GM12878 (cell line): ENCODE data around the gene MAP4K2. TPM values are rescaled to one million over a fixed set of nuclear protein-coding genes. Genes with fewer than 3 reads are reported as not detected.

Experiments used
- ATAC-seq: fragments of 200-7000 bp; cut with Tn5 transposase; 3 replicates; pipeline ENCODE4 v1.9.1; 2020; ENCODE audit warnings: mild to moderate bottlenecking, moderate library complexity
- BruUV-seq: library from RNA; stranded (reverse); fragments of 400-500 nt; replicated peaks from 2 replicates; lab custom pipeline; 2021; lab: Mats Ljungman, UMichigan
- CTCF ChIA-PET: fragments of 300-600 bp; sonication (Branson Sonifier 250); formaldehyde crosslinking; extraction: SDS; loops from one replicate; lab custom pipeline; 2021; ENCODE audit warnings: inconsistent platforms; lab: Yijun Ruan, JAX
- POLR2A ChIA-PET: fragments of 350-600 bp; formaldehyde crosslinking; extraction: SDS; loops from one replicate; lab custom pipeline; 2021; ENCODE audit warnings: inconsistent platforms; lab: Charles Lee
- RAD21 ChIA-PET: fragments of 300-600 bp; sonication (Branson Sonifier 250); formaldehyde crosslinking; loops from one replicate; lab custom pipeline; 2023; ENCODE audit warnings: antibody characterized with exemption; ENCODE audit not compliant: unreplicated experiment; lab: Charles Lee
- SMC1A ChIA-PET: fragments of 300-600 bp; sonication (Branson Sonifier 250); formaldehyde crosslinking; loops from one replicate; lab custom pipeline; 2023; ENCODE audit not compliant: unreplicated experiment, uncharacterized antibody; lab: Charles Lee
- DNase-seq: peaks from one replicate; pipeline ENCODE4 v3.0.0-alpha.2; 2011; ENCODE audit warnings: low read depth, low spot score
- FAIRE-seq: peaks from 3 replicates; lab custom pipeline; 2011; peaks lifted over from hg19 to GRCh38; lab: Jason Lieb, UNC
- H2AFZ ChIP-seq: 2 replicates; pipeline ENCODE4 v1.6.0; 2011; ENCODE audit warnings: low read depth, low read length, control low read depth; ENCODE audit not compliant: control insufficient read depth
- H3K27ac ChIP-seq: 2 replicates; pipeline ENCODE4 v1.5.1; 2011; ENCODE audit warnings: control low read depth; ENCODE audit not compliant: control insufficient read depth, insufficient read depth
- H3K27me3 ChIP-seq, 2 experiments: replicated peaks in 1 of 2; 2 replicates each; pipeline versions ENCODE4 v1.6.0 to v1.6.1; 2011; ENCODE audit warnings: low read length in 1 of 2; ENCODE audit not compliant: control insufficient read depth in 2 of 2, insufficient read depth in 2 of 2
- H3K36me3 ChIP-seq, 2 experiments: 2 replicates each; pipeline ENCODE4 v1.5.1; 2011; ENCODE audit warnings: low read length in 1 of 2; ENCODE audit not compliant: control insufficient read depth in 2 of 2, insufficient read depth in 2 of 2
- H3K4me1 ChIP-seq: 2 replicates; pipeline ENCODE4 v1.6.1; 2011; ENCODE audit warnings: mild to moderate bottlenecking, low read length, moderate library complexity, mixed read lengths; ENCODE audit not compliant: control insufficient read depth, insufficient read depth
- H3K4me2 ChIP-seq: 2 replicates; pipeline ENCODE4 v1.6.0; 2011; ENCODE audit warnings: control low read depth; ENCODE audit not compliant: control insufficient read depth, insufficient read depth
- H3K4me3 ChIP-seq: fragments of 200-600 bp; sonication (generic); 2 replicates; pipeline ENCODE4 v1.5.1; 2016
- H3K79me2 ChIP-seq: 2 replicates; pipeline ENCODE4 v1.6.0; 2011; ENCODE audit warnings: low read length; ENCODE audit not compliant: control insufficient read depth, insufficient read depth
- H3K9ac ChIP-seq: 2 replicates; pipeline ENCODE4 v1.8.0; 2011; ENCODE audit warnings: low read length, control low read depth, mixed read lengths; ENCODE audit not compliant: control insufficient read depth, insufficient read depth
- H3K9me3 ChIP-seq: replicated peaks from 3 replicates; pipeline ENCODE4 v1.5.1; 2011; ENCODE audit warnings: mild to moderate bottlenecking, low read length; ENCODE audit not compliant: control insufficient read depth, insufficient read depth
- H4K20me1 ChIP-seq: 2 replicates; pipeline ENCODE4 v1.6.0; 2011; ENCODE audit not compliant: control insufficient read depth, insufficient read depth
- MEF2A ChIP-seq: IDR thresholded peaks from 2 replicates; pipeline ENCODE4 v1.6.1; 2011; ENCODE audit warnings: low read depth, mild to moderate bottlenecking, low read length, moderate library complexity; ENCODE audit not compliant: insufficient read depth
- NFIC ChIP-seq: IDR thresholded peaks from 2 replicates; pipeline ENCODE4 v1.6.1; 2012; ENCODE audit warnings: low read depth, mild to moderate bottlenecking, inconsistent platforms, low read length, moderate library complexity
- RAD51 ChIP-seq: fragments of 450-650 bp; IDR thresholded peaks from 2 replicates; pipeline ENCODE4 v1.6.1; 2016; ENCODE audit warnings: moderate library complexity, mild to moderate bottlenecking, inconsistent platforms
- SREBF2 ChIP-seq: IDR thresholded peaks from 2 replicates; pipeline ENCODE4 v1.6.1; 2012; ENCODE audit warnings: mild to moderate bottlenecking, low read length
- TARDBP ChIP-seq: IDR thresholded peaks from 2 replicates; pipeline ENCODE4 v1.6.1; 2016; ENCODE audit warnings: borderline replicate concordance
- USF2 ChIP-seq: IDR thresholded peaks from 2 replicates; pipeline ENCODE4 v1.6.1; 2011; ENCODE audit warnings: low read depth, low read length, improper control_type of control experiment, borderline replicate concordance
- WGBS: methylation state at CpG from one replicate; pipeline ENCODE4 v1.1.6; 2016; ENCODE audit warnings: low lambda C conversion rate; ENCODE audit not compliant: insufficient replicate concordance, insufficient coverage; ENCODE audit errors: missing lambda C conversion rate; 5-methylcytosine and 5-hydroxymethylcytosine counted together
- in situ Hi-C: fragments of 300-500 bp; cut with MboI; formaldehyde crosslinking; loops from 9 replicates; pipeline ENCODE4 v1.14.3; 2018; ENCODE audit warnings: mixed read lengths
- intact Hi-C: fragments of 100-400 bp; cut with micrococcal nuclease; formaldehyde crosslinking; loops from one replicate; pipeline ENCODE4 v1.14.2; 2022; ENCODE audit not compliant: unreplicated experiment
- polyA plus RNA-seq, 11 experiments: library from polyadenylated mRNA; depleted of rRNA in 4 of 11; unstranded in 6 of 11; stranded (reverse) in 5 of 11; fragments of >200 nt; fragmentation: Nextera tagmentation in 4 of 11; fragmentation: Illumina TruSeq in 1 of 11; extraction: Ambion mirVana in 4 of 11; extraction: Trizol in 1 of 11; gene quantifications; 1 replicate in 1 of 11; 2 replicates in 10 of 11; pipeline versions ENCODE4 v1.2.1 to v1.2.3, GENCODE V29; 2011 to 2016; ENCODE audit warnings: inconsistent platforms in 2 of 11, missing spikeins in 2 of 11, low read depth in 1 of 11
- total RNA-seq, 4 experiments: library from RNA; depleted of rRNA in 3 of 4; stranded (reverse); fragments of >200 nt in 3 of 4; fragmentation: Illumina TruSeq in 1 of 4; extraction: Trizol in 1 of 4; gene quantifications; 2 replicates each; pipeline versions ENCODE4 v1.2.1 to v1.2.3, GENCODE V29; 2013 to 2021

MAP4K2 gene
- total and polyA plus RNA-seq, 10 of the 15 experiments (the other 5 are each of a cell fraction or from before 2014, with no cell fraction given), result 0.98 to 78.1 (median 48.9) TPM

GRCh38 chr11:64796047-64796756, 6.8 kb downstream of the MAP4K2 start (continued):
- TF ChIP-seq SREBF2 (no peak), MEF2A (no peak), NFIC (no peak), TARDBP (no peak)

- H3K36me3 ChIP-seq, result peaks cover 11 to 18% of the 10 kb centered on the region in 2 experiments; a peak in 3 of 4 replicates
- ChIA-PET SMC1A (interaction anchor here (0.9 to 1.1 kb wide), 2 partner anchors 9 to 54 kb away, joined by 3 to 4 read pairs; no protein-coding TSS in a partner anchor), RAD21 (no interaction called here), CTCF (interaction anchor here (0.7 to 1.2 kb wide), 3 partner anchors 10 to 22 kb away, joined by 3 read pairs; no protein-coding TSS in a partner anchor), POLR2A (no interaction called here)
- no peaks in the 10 kb centered on the region for H3K9me3 ChIP-seq
- H3K79me2 ChIP-seq, result peaks cover 2% of the 10 kb centered on the region
- no peak for TF ChIP-seq RAD51
- TF ChIP-seq USF2, result no peak
- H3K27ac ChIP-seq, result no peak overlapping the region
- in situ Hi-C loops (no loop called here), intact Hi-C loops (no loop called here)
- no peak overlapping the region for H3K4me2 ChIP-seq
- peaks cover 6% of the 10 kb centered on the region for H3K4me1 ChIP-seq
- no peak overlapping the region for H3K9ac ChIP-seq
- DNase-seq (no peak), FAIRE-seq (no peak), ATAC-seq (no peak)
- H4K20me1 ChIP-seq, result no peaks in the 10 kb centered on the region
- H2AFZ ChIP-seq, result no peak overlapping the region
- 85% methylated on average over 10 of the region's 10 CpGs for WGBS
- no peaks in the 10 kb centered on the region for H3K27me3 ChIP-seq
- H3K4me3 ChIP-seq, result no peak overlapping the region
- BruUV-seq, result no TSS peak
These were observed 8.5 kb downstream of the MAP4K2 start for GRCh38 chr11:64794526-64794925.
